Liver (tissue), 3 donors: Measurements from ENCODE around the gene RAPGEF1.

Source experiments
- CTCF ChIP-seq: fragments of 150-350 bp; IDR thresholded peaks from 2 replicates; pipeline ENCODE4 v1.5.1; 2017; ENCODE audit warnings: improper control_type of control experiment, low read depth, low read length; ENCODE audit not compliant: missing input control
- GABPA ChIP-seq, 2 donors: IDR thresholded peaks in 1 of 2; conservative IDR thresholded peaks in 1 of 2; 2 replicates each; pipeline ENCODE4 v1.6.1; 2016; ENCODE audit warnings: antibody characterized with exemption in 2 of 2, mild to moderate bottlenecking in 1 of 2, moderate library complexity in 1 of 2
- RAD21 ChIP-seq, 2 donors: IDR thresholded peaks; 2 replicates each; pipeline ENCODE4 v1.6.1; 2016; ENCODE audit warnings: antibody characterized with exemption in 2 of 2, mild to moderate bottlenecking in 2 of 2
- RXRA ChIP-seq, 2 donors: IDR thresholded peaks; 2 replicates each; pipeline ENCODE4 v1.6.1; 2017 to 2018; ENCODE audit warnings: antibody characterized with exemption in 2 of 2, mild to moderate bottlenecking in 1 of 2
- YY1 ChIP-seq: IDR thresholded peaks from 2 replicates; pipeline ENCODE4 v1.6.1; 2016; ENCODE audit warnings: antibody characterized with exemption, mild to moderate bottlenecking
- donor health status: healthy.
- donor health status: healthy.

- TF ChIP-seq CTCF (no peak), RXRA (IDR thresholded peaks at IDR 0.05) (no peak), YY1 (no peak), GABPA (IDR thresholded peaks at IDR 0.05 in 1 of 2, conservative IDR thresholded peaks at IDR 0.05 in 1 of 2) (no peak), RAD21 (IDR thresholded peaks at IDR 0.05) (no peak)
These were observed 78.1 kb downstream of the RAPGEF1 start for GRCh38 chr9:131661568-131662288.
